Measurements from ENCODE around the gene VPS13D.
A peak's percentile ranks its signal among the peaks of the same experiment; 100 is the strongest.

The VPS13D gene

GRCh38 chr1:12433323-12434053, 203.7 kb downstream of the VPS13D start:
- no peak for DNase-seq

- DNase-seq: peak; percentile 50 to 62
Measured at GRCh38 chr1:12434174-12434573, 204.3 kb downstream of the VPS13D start.

- no peak for DNase-seq
Measured at GRCh38 chr1:12434686-12435085, 204.9 kb downstream of the VPS13D start.

- DNase-seq: peak; percentile 11 to 28
Measured at GRCh38 chr1:12435639-12436344, 206.0 kb downstream of the VPS13D start.

GRCh38 chr1:12436345-12436658, 206.5 kb downstream of the VPS13D start:
- DNase-seq: no peak

- no peak for DNase-seq
Measured at GRCh38 chr1:12436817-12437599, 207.2 kb downstream of the VPS13D start.

GRCh38 chr1:12437629-12438028, 207.8 kb downstream of the VPS13D start:
- DNase-seq: no peak

GRCh38 chr1:12438349-12438924, 208.6 kb downstream of the VPS13D start:
- DNase-seq: peak; percentile 53 to 55

GRCh38 chr1:12439073-12439472, 209.2 kb downstream of the VPS13D start:
- DNase-seq: no peak

GRCh38 chr1:12441414-12442105, 211.7 kb downstream of the VPS13D start:
- no peak for DNase-seq

GRCh38 chr1:12442217-12442616, 212.4 kb downstream of the VPS13D start:
- no peak for DNase-seq

- DNase-seq: no peak
Measured at GRCh38 chr1:12443151-12443550, 213.3 kb downstream of the VPS13D start.

- no peak for DNase-seq
Measured at GRCh38 chr1:12444329-12444841, 214.6 kb downstream of the VPS13D start.

GRCh38 chr1:12445257-12445656, 215.4 kb downstream of the VPS13D start:
- DNase-seq: no peak

GRCh38 chr1:12446593-12446992, 216.8 kb downstream of the VPS13D start:
- no peak for DNase-seq

- DNase-seq: no peak
Measured at GRCh38 chr1:12447307-12447706, 217.5 kb downstream of the VPS13D start.

- DNase-seq: no peak
Measured at GRCh38 chr1:12447849-12448312, 218.1 kb downstream of the VPS13D start.

GRCh38 chr1:12448746-12449177, 218.9 kb downstream of the VPS13D start:
- DNase-seq: no peak

- DNase-seq: no peak
Measured at GRCh38 chr1:12450090-12450755, 220.4 kb downstream of the VPS13D start.

- DNase-seq: no peak
Measured at GRCh38 chr1:12450756-12451559, 221.1 kb downstream of the VPS13D start.

- DNase-seq: no peak
Measured at GRCh38 chr1:12451560-12451900, 221.7 kb downstream of the VPS13D start.

All from Kasumi-1 (cell line).